ENCODE data around the gene CDK18.

DNA sequence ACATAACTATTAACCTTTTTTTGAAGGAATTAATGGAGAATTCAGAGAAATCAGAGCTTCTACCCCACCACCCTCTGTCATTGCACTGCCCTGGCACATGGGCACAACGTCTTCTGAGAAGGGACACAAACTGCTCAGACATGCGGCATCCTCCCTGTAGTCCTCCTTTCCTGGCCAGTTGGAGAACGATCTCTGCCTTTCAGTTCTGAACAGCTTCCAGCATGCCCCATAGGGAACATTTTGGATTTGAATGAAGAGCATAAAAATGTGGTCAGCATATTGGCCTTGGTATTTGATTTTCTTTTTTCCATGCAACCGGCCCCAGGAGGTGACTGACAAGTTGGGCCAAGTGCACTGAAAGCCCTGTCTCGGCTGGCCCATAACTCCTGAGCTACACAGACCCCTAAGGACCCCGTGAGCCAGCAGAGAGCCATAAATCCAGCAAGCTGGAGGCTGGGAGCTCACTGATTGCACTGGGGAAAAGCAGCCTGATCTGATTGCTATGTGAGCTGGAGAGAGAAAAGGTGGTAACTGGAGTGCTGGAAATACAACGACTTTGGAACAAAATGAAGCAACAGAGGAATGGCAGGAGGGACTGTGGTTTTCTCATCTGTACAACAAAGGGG, 37.8 kb upstream of the CDK18 start:
- TF ChIP-seq TEAD4 (IDR thresholded peaks at IDR 0.05) (no peak), EP300 (IDR thresholded peaks at IDR 0.05; ENCODE audit: borderline replicate concordance) (no peak), YY1 (IDR thresholded peaks at IDR 0.05; ENCODE audit: low read depth) (no peak)
- TF ChIP-seq, protein P1, sequence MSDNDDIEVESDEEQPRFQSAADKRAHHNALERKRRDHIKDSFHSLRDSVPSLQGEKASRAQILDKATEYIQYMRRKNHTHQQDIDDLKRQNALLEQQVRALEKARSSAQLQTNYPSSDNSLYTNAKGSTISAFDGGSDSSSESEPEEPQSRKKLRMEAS (IDR thresholded peaks at IDR 0.05), result no peak
